Activated CD8-positive, alpha-beta memory T cell treated with anti-CD3 and anti-CD28 coated beads, Interleukin-2, amount 50 U/mL, for 4 hours (primary cell): ENCODE results near the gene C8A.

ENCODE experiments used
- DNase-seq: peaks from one replicate; pipeline ENCODE4 v3.0.0-alpha.2; 2020

Gene C8A

DNA sequence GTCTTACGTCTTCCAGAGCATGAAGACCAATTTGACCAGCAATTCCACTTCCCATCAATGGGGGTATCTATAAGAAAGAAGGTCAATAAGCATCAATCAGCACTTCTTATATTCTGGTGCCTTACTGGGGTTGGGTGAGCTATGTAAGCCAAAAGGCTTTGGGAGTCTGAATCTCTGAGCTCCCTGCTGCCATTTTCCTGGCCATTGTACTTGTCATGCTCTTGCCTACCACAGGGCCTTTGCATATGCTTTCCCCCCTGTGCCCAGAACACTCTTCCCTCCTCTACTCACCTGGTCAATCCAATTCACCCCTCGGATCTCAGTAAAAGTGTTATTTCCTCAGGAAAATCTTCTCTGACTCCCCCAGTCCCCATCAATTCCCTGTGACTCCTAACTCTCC is 74.9 kb downstream of the C8A start:
- DNase-seq: no peak

DNA sequence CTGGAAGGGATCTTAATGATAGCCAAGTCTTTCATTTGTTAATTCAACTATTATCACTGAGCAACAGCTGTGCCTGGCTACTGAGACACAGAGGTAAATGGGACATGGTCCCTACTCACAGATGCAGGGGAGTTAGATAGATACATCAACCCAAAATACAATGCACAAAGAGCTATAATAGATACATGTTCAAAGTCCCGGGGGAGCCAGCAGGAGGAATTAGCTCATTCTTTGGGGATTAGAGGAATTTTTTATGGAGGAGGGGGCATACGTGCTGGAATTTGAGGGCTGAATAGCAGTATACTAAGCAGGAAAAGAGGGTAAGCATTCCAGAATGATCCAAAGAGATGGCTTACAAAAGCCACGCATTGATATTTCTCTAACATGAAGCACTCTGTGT is 76.6 kb downstream of the C8A start:
- DNase-seq: no peak

DNA sequence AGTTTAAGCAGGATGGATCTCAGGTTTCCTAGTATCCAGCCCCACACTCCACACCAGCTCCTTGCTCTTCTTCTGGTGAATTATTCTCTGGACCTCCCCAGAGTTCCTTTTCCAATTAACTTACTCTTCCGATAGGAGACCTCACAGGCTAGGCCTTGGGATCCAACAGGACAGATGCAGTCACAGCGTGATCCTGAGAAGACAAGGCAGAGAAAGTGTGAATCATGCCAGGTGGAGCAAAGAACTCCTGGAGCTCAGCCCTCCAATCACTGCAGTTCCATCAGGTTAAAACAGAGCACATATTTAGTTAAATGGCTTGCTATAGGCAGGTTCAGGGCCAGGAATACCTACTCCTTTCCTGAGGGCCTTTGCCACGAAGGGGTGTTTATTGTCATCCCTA is 77.1 kb downstream of the C8A start:
- DNase-seq: no peak

- DNase-seq: no peak
Observed at GRCh38 chr1:56933161-56933560, 78.6 kb downstream of the C8A start.

GRCh38 chr1:56933606-56934005 is 79.0 kb downstream of the C8A start:
- DNase-seq: no peak

DNA sequence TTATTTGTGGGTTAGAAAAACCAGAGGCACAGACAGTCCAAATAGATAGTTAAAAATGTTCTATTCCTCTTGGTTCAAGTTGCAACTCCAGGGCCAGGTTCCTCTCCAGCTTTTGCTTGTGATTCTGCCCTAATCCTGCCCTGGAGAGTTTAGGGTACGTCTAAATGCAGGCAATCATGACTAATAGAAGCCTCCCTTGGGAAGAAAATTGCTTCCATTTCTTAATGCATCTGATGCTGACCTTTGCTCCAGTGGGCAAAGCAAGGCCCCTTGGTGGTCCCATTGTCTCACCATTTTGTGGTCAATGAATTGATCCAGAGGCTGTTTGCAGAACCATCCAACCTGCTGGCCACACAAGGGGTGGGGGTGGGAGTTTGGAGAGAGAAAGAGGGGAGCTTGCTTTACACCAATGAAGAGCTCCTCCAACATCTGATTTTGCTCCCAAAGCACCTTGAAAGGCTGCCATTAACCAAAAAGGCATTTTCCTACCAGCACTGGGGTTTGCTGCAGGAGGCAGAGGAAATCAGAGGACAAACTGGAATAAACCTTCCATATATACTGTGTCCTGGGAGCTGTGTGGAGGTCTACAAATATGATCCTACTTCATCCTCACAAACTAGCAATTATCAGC is 79.9 kb downstream of the C8A start:
- DNase-seq: no peak

DNA sequence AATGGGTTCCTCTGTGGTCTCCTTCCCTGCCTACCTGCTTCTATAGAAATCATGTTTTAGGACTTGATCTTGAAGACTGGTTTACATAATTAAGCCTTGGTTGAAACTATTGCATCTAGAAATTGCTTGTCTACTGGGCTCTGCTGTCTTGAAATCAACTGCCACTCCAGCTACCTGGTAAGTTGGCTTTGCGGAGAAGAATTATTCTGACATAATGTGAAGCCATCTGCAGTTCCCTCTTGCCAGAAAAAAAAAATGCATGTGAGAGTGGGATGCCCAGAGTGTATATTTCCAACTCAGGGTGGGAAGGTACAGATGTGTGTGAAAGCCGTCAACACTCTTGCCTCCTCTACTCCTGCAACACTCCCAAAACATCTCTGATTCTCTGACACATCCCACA is 84.0 kb downstream of the C8A start:
- DNase-seq: no peak

DNA sequence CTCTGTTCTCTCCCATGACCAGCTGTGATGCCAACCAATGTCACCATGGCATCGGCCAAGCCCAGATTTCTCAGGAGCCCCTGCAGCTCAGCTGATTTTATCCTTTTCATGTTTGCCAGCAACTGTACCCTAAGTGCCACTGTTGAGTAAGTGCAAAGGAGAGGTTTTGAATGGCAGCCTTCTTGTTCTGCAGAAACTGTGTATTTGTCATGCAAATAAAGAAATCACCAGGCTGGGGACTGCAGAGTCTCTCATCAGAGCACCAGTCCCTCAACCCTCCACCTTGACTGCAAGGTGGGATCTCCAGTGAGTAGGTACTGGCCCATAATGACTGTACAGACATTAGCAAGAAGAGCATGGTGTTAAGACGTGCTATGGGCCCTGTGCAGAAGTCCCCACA is 84.6 kb downstream of the C8A start:
- DNase-seq: no peak

DNA sequence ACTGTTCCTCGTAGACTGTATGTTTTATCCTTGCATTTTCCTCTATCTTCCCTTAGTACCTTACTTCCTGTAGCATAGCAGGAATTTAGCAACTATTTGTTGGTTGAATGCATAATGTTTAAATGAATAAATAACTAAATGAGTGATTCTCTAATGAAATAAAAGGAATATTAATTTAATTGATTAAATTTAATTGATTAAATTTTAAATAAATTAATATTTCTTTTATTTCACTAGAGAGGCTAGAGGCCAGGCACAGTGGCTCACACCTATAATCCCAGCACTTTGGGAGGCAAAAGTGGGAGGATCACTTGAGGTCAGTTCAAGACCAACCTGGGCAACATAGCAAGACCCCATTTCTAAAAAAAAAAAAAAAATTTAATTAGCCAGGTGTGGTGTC is 85.4 kb downstream of the C8A start:
- DNase-seq: no peak

- no peak for DNase-seq
Observed at GRCh38 chr1:56948403-56949023, 93.9 kb downstream of the C8A start.

- no peak for DNase-seq
Observed at GRCh38 chr1:56952501-56952900, 97.9 kb downstream of the C8A start.

GRCh38 chr1:56953386-56953785 is 98.8 kb downstream of the C8A start:
- no peak for DNase-seq

GRCh38 chr1:56954664-56955063 is 100.1 kb downstream of the C8A start:
- no peak for DNase-seq

DNA sequence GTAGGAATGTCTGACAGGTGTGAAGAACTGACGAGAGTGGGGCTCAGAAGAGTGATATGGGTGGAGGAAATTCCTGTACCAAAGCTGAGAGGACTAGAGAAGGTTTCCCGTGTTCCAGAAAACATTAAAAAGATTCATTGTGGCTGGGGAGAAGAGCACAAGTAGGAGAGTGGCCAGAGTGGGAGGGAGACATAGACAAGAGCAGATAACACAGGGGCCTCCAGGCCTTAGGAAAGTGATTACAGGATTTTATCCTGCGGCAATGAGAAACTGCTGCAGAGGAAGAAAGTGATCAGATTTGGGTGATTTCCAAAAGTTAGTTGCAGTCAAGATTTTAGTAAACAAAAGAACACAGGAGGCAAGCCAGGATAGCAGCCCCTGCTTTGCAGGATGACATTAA is 103.3 kb downstream of the C8A start:
- no peak for DNase-seq

- DNase-seq: no peak
Observed at GRCh38 chr1:56958526-56958925, 103.9 kb downstream of the C8A start.

GRCh38 chr1:56961426-56961825 is 106.8 kb downstream of the C8A start:
- DNase-seq: no peak

GRCh38 chr1:56963667-56964066 is 109.1 kb downstream of the C8A start:
- no peak for DNase-seq

DNA sequence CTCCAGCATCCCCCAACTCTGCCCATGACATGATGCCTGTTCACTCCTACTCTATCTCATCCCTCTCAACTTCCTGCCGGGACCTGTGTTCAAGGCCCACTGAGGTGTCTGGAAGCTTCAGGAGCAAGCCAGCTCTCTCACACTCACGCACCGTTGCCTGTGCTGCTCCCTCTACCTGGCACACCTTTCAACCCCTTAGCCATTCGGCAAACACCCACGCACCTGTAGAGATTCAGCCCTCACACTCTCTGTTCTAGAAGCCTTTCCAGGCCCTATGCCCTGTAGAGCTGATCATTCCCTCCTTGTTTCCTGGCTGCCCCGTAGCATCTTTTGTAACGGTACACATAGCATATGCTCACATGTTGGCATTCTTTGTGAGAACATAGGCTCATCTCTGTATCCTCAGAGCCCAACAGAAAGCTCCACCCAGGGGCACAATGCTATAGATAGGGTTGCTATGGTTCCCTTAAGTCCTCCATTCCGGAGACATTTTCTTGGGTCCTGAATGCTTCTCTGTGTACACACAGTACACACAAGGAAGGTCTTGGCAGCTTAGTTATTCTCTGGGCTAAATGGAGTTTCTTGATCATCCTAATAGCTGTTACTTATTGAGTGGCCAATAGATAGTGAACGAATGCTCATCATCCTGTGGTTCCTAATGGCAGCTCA is 109.9 kb downstream of the C8A start:
- no peak for DNase-seq

DNA sequence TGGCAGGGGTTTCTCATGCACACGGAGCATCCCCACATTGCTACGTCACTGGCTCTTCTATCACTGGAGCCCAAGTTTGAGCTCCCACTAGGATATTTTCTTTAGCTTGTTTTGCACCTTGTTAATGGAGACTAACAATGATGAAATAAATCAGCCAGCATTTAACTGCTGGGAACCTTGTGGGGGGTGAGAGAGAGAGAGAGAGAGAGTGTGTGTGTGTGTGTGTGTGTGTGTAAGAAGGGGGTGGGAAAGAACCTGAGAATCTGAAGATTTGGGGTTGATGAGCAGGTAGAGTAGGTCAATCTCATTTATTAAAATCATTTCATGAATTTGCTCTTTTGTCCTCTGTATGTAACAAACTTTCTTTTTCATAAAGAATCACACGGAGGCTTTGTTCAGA is 110.6 kb downstream of the C8A start:
- no peak for DNase-seq

GRCh38 chr1:56965916-56966697 is 111.5 kb downstream of the C8A start, which contains the start of gene C8B:
C8B (minus strand) TSS chr1:56966015; CDS start chr1:56965948, 67 bp downstream.
- no peak for DNase-seq

- DNase-seq: no peak
Observed at GRCh38 chr1:56966698-56966999, 112.1 kb downstream of the C8A start.

- DNase-seq: no peak
Observed at GRCh38 chr1:56967355-56967754, 112.8 kb downstream of the C8A start.
